ENCODE measurements around the gene FRMD4B.
A peak's percentile ranks its signal among the peaks of the same experiment; 100 is the strongest.

The FRMD4B gene

GRCh38 chr3:69241769-69242168, 144.1 kb downstream of the FRMD4B start:
- Histone ChIP-seq H3K4me2 (ENCODE audit: low read length) (no peak overlapping the region), H3K4ac (ENCODE audit: low read depth, low read length) (no peak overlapping the region), H4K8ac (ENCODE audit: low read depth, low read length) (peak overlapping the region; percentile 67), H4K91ac (ENCODE audit: low read depth, low read length) (peak overlapping the region; percentile 74), H3K79me1 (ENCODE audit: low read length) (peaks cover 44% of the 10 kb centered on the region), H3K4me3 (ENCODE audit: low read depth, low read length) (no peak overlapping the region), H3K18ac (ENCODE audit: low read length) (no peak overlapping the region), H3K27me3 (ENCODE audit: insufficient read depth, low read length) (no peaks in the 10 kb centered on the region), H3K14ac (ENCODE audit: low read length) (peak overlapping the region; percentile 59), H2BK12ac (ENCODE audit: low read length) (peak overlapping the region; percentile 61), H3K27ac (ENCODE audit: low read depth, low read length) (peak overlapping the region; percentile 87), H3K4me1 (ENCODE audit: control insufficient read depth in 1 of 2, insufficient read depth in 2 of 2, low read length in 2 of 2) (peaks cover 24 to 35% of the 10 kb centered on the region in 2 experiments), H4K12ac (ENCODE audit: low read depth, low read length) (no peak overlapping the region), H3K36me3 (ENCODE audit: control insufficient read depth in 1 of 2, insufficient read depth in 2 of 2, low read length in 2 of 2) (no peaks in the 10 kb centered on the region), H2AK5ac (ENCODE audit: low read length) (peak overlapping the region; percentile 75), H3K79me2 (ENCODE audit: control insufficient read depth, insufficient read depth, low read length, poor library complexity) (peaks cover 4% of the 10 kb centered on the region), H3K9me3 (ENCODE audit: insufficient read depth, low read depth, low read length) (no peaks in the 10 kb centered on the region), H3K9ac (ENCODE audit: low read length) (no peak overlapping the region), H3K23ac (ENCODE audit: low read length) (no peak overlapping the region), H2AFZ (ENCODE audit: insufficient read depth, low read length, poor library complexity) (no peak overlapping the region), H2BK120ac (ENCODE audit: insufficient read depth, low read length, poor library complexity) (peak overlapping the region; percentile 89), H2BK5ac (ENCODE audit: low read depth, low read length, poor library complexity) (peak overlapping the region; percentile 83)
- whole genome bisulfite sequencing (ENCODE audit: extremely low coverage, insufficient coverage, insufficient read length) = no CpG with 5 or more reads among the region's 4 CpGs
- DNase-seq = no peak

GRCh38 chr3:69240651-69241568, 145.0 kb downstream of the FRMD4B start:
- WGBS (ENCODE audit: extremely low coverage, insufficient coverage, insufficient read length) = no CpG with 5 or more reads among the region's 10 CpGs

DNA sequence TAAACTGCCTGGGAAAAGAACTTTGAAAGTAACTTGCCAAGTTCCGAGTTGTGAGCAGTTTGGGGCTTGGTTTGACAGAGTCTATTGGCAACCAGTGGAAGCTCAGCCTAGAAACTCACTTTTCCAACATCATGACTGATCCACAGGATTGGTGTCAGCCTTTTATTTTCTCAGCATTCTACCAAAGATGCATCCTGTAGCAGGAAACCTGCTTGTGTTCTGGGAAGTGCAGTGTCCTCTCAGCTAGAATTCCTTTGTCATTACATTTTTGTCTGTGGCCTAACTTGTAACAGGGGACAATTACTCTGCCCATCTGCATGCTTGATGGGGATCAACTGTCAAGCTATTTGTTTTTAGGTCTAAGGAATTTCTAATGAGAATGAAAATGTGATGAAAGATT, 146.8 kb downstream of the FRMD4B start:
- H2AK5ac ChIP-seq (ENCODE audit: low read length) = no peak overlapping the region
- DNase-seq = peak in 1 of 2 donors; percentile 22
- peak overlapping the region; percentile 39 for H3K18ac ChIP-seq (ENCODE audit: low read length)
- H3K4me3 ChIP-seq (ENCODE audit: low read depth, low read length) = no peak overlapping the region
- H3K4me2 ChIP-seq (ENCODE audit: low read length) = no peak overlapping the region
- H2BK5ac ChIP-seq (ENCODE audit: low read depth, low read length, poor library complexity) = no peak overlapping the region
- H4K91ac ChIP-seq (ENCODE audit: low read depth, low read length) = no peak overlapping the region
- H2BK120ac ChIP-seq (ENCODE audit: insufficient read depth, low read length, poor library complexity) = peak overlapping the region; percentile 49
- H3K79me2 ChIP-seq (ENCODE audit: control insufficient read depth, insufficient read depth, low read length, poor library complexity) = peaks cover 2% of the 10 kb centered on the region
- H3K4ac ChIP-seq (ENCODE audit: low read depth, low read length) = no peak overlapping the region
- H4K12ac ChIP-seq (ENCODE audit: low read depth, low read length) = no peak overlapping the region
- no peaks in the 10 kb centered on the region for H3K9me3 ChIP-seq (ENCODE audit: insufficient read depth, low read depth, low read length)
- WGBS (ENCODE audit: extremely low coverage, insufficient coverage, insufficient read length) = no CpG with 5 or more reads among the region's 1 CpG
- H3K27me3 ChIP-seq (ENCODE audit: insufficient read depth, low read length) = no peaks in the 10 kb centered on the region
- peaks cover 16 to 27% of the 10 kb centered on the region in 2 experiments for H3K4me1 ChIP-seq (ENCODE audit: control insufficient read depth in 1 of 2, insufficient read depth in 2 of 2, low read length in 2 of 2)
- H4K8ac ChIP-seq (ENCODE audit: low read depth, low read length) = no peak overlapping the region
- H3K9ac ChIP-seq (ENCODE audit: low read length) = no peak overlapping the region
- H3K79me1 ChIP-seq (ENCODE audit: low read length) = peaks cover 34% of the 10 kb centered on the region
- no peak overlapping the region for H3K23ac ChIP-seq (ENCODE audit: low read length)
- H3K14ac ChIP-seq (ENCODE audit: low read length) = no peak overlapping the region
- peak overlapping the region; percentile 43 for H3K27ac ChIP-seq (ENCODE audit: low read depth, low read length)
- peak overlapping the region; percentile 59 for H2BK12ac ChIP-seq (ENCODE audit: low read length)
- no peak overlapping the region for H2AFZ ChIP-seq (ENCODE audit: insufficient read depth, low read length, poor library complexity)
- no peaks in the 10 kb centered on the region for H3K36me3 ChIP-seq (ENCODE audit: control insufficient read depth in 1 of 2, insufficient read depth in 2 of 2, low read length in 2 of 2)

More at GRCh38 chr3:69240651-69241568, 145.0 kb downstream of the FRMD4B start:
- Histone ChIP-seq H3K79me2 (ENCODE audit: control insufficient read depth, insufficient read depth, low read length, poor library complexity) (peaks cover 4% of the 10 kb centered on the region), H3K23ac (ENCODE audit: low read length) (no peak overlapping the region), H2BK12ac (ENCODE audit: low read length) (peak overlapping the region; percentile 51), H2BK5ac (ENCODE audit: low read depth, low read length, poor library complexity) (peak overlapping the region; percentile 83), H2AK5ac (ENCODE audit: low read length) (no peak overlapping the region), H3K4me1 (ENCODE audit: control insufficient read depth in 1 of 2, insufficient read depth in 2 of 2, low read length in 2 of 2) (peaks cover 21 to 31% of the 10 kb centered on the region in 2 experiments), H4K91ac (ENCODE audit: low read depth, low read length) (peak overlapping the region; percentile 74), H3K4ac (ENCODE audit: low read depth, low read length) (peak overlapping the region; percentile 31), H3K9ac (ENCODE audit: low read length) (no peak overlapping the region), H3K4me2 (ENCODE audit: low read length) (peak overlapping the region; percentile 27), H4K12ac (ENCODE audit: low read depth, low read length) (no peak overlapping the region), H3K14ac (ENCODE audit: low read length) (peak overlapping the region; percentile 64), H3K18ac (ENCODE audit: low read length) (no peak overlapping the region), H3K27ac (ENCODE audit: low read depth, low read length) (peak overlapping the region; percentile 87), H3K36me3 (ENCODE audit: control insufficient read depth in 1 of 2, insufficient read depth in 2 of 2, low read length in 2 of 2) (no peaks in the 10 kb centered on the region), H2BK120ac (ENCODE audit: insufficient read depth, low read length, poor library complexity) (peak overlapping the region; percentile 72), H3K27me3 (ENCODE audit: insufficient read depth, low read length) (no peaks in the 10 kb centered on the region), H3K79me1 (ENCODE audit: low read length) (peaks cover 38% of the 10 kb centered on the region), H4K8ac (ENCODE audit: low read depth, low read length) (no peak overlapping the region), H3K9me3 (ENCODE audit: insufficient read depth, low read depth, low read length) (no peaks in the 10 kb centered on the region), H2AFZ (ENCODE audit: insufficient read depth, low read length, poor library complexity) (no peak overlapping the region), H3K4me3 (ENCODE audit: low read depth, low read length) (no peak overlapping the region)
- DNase-seq = peak; percentile 92 to 96

- Histone ChIP-seq H2AFZ (ENCODE audit: insufficient read depth, low read length, poor library complexity) (no peak overlapping the region), H3K4me2 (ENCODE audit: low read length) (no peak overlapping the region), H3K23ac (ENCODE audit: low read length) (no peak overlapping the region), H4K91ac (ENCODE audit: low read depth, low read length) (no peak overlapping the region), H3K79me1 (ENCODE audit: low read length) (peaks cover 22% of the 10 kb centered on the region), H3K9me3 (ENCODE audit: insufficient read depth, low read depth, low read length) (no peaks in the 10 kb centered on the region), H2AK5ac (ENCODE audit: low read length) (no peak overlapping the region), H3K79me2 (ENCODE audit: control insufficient read depth, insufficient read depth, low read length, poor library complexity) (no peaks in the 10 kb centered on the region), H3K4me3 (ENCODE audit: low read depth, low read length) (no peak overlapping the region), H3K27ac (ENCODE audit: low read depth, low read length) (no peak overlapping the region), H2BK120ac (ENCODE audit: insufficient read depth, low read length, poor library complexity) (peak overlapping the region; percentile 63), H3K4me1 (ENCODE audit: control insufficient read depth in 1 of 2, insufficient read depth in 2 of 2, low read length in 2 of 2) (peaks cover 11 to 21% of the 10 kb centered on the region in 2 experiments), H3K36me3 (ENCODE audit: control insufficient read depth in 1 of 2, insufficient read depth in 2 of 2, low read length in 2 of 2) (no peaks in the 10 kb centered on the region), H3K18ac (ENCODE audit: low read length) (no peak overlapping the region), H2BK12ac (ENCODE audit: low read length) (no peak overlapping the region), H3K27me3 (ENCODE audit: insufficient read depth, low read length) (no peaks in the 10 kb centered on the region), H4K12ac (ENCODE audit: low read depth, low read length) (no peak overlapping the region), H3K14ac (ENCODE audit: low read length) (no peak overlapping the region), H2BK5ac (ENCODE audit: low read depth, low read length, poor library complexity) (no peak overlapping the region), H3K9ac (ENCODE audit: low read length) (no peak overlapping the region), H4K8ac (ENCODE audit: low read depth, low read length) (peak overlapping the region; percentile 72), H3K4ac (ENCODE audit: low read depth, low read length) (no peak overlapping the region)
- DNase-seq = no peak
- WGBS (ENCODE audit: extremely low coverage, insufficient coverage, insufficient read length) = no CpG with 5 or more reads among the region's 8 CpGs
Observed at GRCh38 chr3:69236812-69237707, 148.8 kb downstream of the FRMD4B start.
